OCI-LY7 (cell line): Measurements from ENCODE around the gene LRRFIP1. TPM values are rescaled to one million over a fixed set of nuclear protein-coding genes. Genes with fewer than 3 reads are reported as not detected.

ENCODE experiments used
- BruUV-seq: library from RNA; stranded (reverse); fragments of 400-500 nt; replicated peaks from 2 replicates; lab custom pipeline; 2021; lab: Mats Ljungman, UMichigan
- CTCF ChIA-PET: fragments of 300-600 bp; sonication (Branson Sonifier 250); formaldehyde crosslinking; loops from one replicate; lab custom pipeline; 2022; ENCODE audit warnings: antibody characterized with exemption; ENCODE audit not compliant: unreplicated experiment; lab: Charles Lee
- POLR2A ChIA-PET: fragments of 300-600 bp; sonication (Branson Sonifier 250); formaldehyde crosslinking; loops from one replicate; lab custom pipeline; 2022; ENCODE audit warnings: antibody characterized with exemption; lab: Charles Lee
- DNase-seq: peaks from one replicate; pipeline ENCODE4 v3.0.0-alpha.2; 2015; ENCODE audit warnings: low spot score
- H2AFZ ChIP-seq: fragments of 200-600 bp; sonication (generic), shearing (Covaris generic); 2 replicates; pipeline ENCODE4 v1.6.1; 2014; ENCODE audit warnings: mild to moderate bottlenecking, antibody characterized with exemption, low read length, moderate library complexity
- H3K27ac ChIP-seq: fragments of 200-600 bp; sonication (generic); 2 replicates; pipeline ENCODE4 v1.5.1; 2014; ENCODE audit warnings: mixed run types, low read depth, mild to moderate bottlenecking, moderate library complexity, low read length, inconsistent platforms; ENCODE audit not compliant: poor library complexity, severe bottlenecking
- H3K36me3 ChIP-seq: fragments of 200-600 bp; sonication (generic); 2 replicates; pipeline ENCODE4 v1.6.1; 2014; ENCODE audit warnings: mild to moderate bottlenecking, antibody characterized with exemption, low read length, moderate library complexity, mixed read lengths; ENCODE audit not compliant: insufficient read depth
- H3K4me1 ChIP-seq: fragments of 200-600 bp; sonication (generic); 2 replicates; pipeline ENCODE4 v1.5.1; 2014; ENCODE audit warnings: mild to moderate bottlenecking, low read length; ENCODE audit not compliant: insufficient read depth, poor library complexity, severe bottlenecking
- H3K4me2 ChIP-seq: fragments of 200-600 bp; sonication (generic); 2 replicates; pipeline ENCODE4 v1.6.1; 2014; ENCODE audit warnings: mild to moderate bottlenecking, low read length
- H3K4me3 ChIP-seq: fragments of 200-600 bp; sonication (generic); 2 replicates; pipeline ENCODE4 v1.5.1; 2014; ENCODE audit warnings: mild to moderate bottlenecking, low read depth, low read length; ENCODE audit not compliant: poor library complexity, severe bottlenecking
- H3K79me2 ChIP-seq: fragments of 200-600 bp; sonication (generic); 2 replicates; pipeline ENCODE4 v1.6.1; 2016; ENCODE audit warnings: low read depth, mild to moderate bottlenecking, low read length, moderate library complexity, mixed read lengths; ENCODE audit not compliant: insufficient read depth
- H3K9me2 ChIP-seq: fragments of 200-600 bp; sonication (generic); 2 replicates; pipeline ENCODE4 v1.6.1; 2016; ENCODE audit warnings: mild to moderate bottlenecking, low read length, mixed read lengths; ENCODE audit not compliant: insufficient read depth
- H3K9me3 ChIP-seq: fragments of 200-600 bp; sonication (generic); 2 replicates; pipeline ENCODE4 v1.6.1; 2014; ENCODE audit warnings: mild to moderate bottlenecking, mixed run types, low read length, mixed read lengths
- H4K20me1 ChIP-seq: fragments of 200-600 bp; sonication (generic); 2 replicates; pipeline ENCODE4 v1.6.1; 2014; ENCODE audit warnings: mild to moderate bottlenecking, antibody characterized with exemption, low read length, moderate library complexity, mixed read lengths; ENCODE audit not compliant: insufficient read depth
- EZH2phosphoT487 ChIP-seq: fragments of 200-600 bp; sonication (generic); IDR thresholded peaks from 2 replicates; pipeline ENCODE4 v1.6.1; 2018; ENCODE audit warnings: low read depth, borderline replicate concordance, mild to moderate bottlenecking, mixed run types, antibody characterized with exemption, low read length, moderate library complexity, mixed read lengths
- intact Hi-C: fragments of 100-400 bp; cut with micrococcal nuclease; formaldehyde crosslinking; loops from one replicate; pipeline ENCODE4 v1.10.0; 2022; ENCODE audit not compliant: unreplicated experiment
- total RNA-seq, 2 experiments: library from RNA; depleted of rRNA in 1 of 2; stranded (reverse); fragments of >200 nt in 1 of 2; shearing (Covaris generic) in 1 of 2; gene quantifications; 2 replicates each; pipeline ENCODE4 v1.2.3, GENCODE V29; 2014 to 2022
- TF ChIP-seq, protein P1 (sequence below): fragments of 200-600 bp; sonication (generic); conservative IDR thresholded peaks from 2 replicates; pipeline ENCODE4 v1.5.1; 2014; ENCODE audit warnings: mild to moderate bottlenecking, antibody characterized with exemption, low read length, moderate library complexity, mixed read lengths

The LRRFIP1 gene
- total RNA-seq, 2 experiments from 2014 or later = 95.7 to 216 TPM

DNA sequence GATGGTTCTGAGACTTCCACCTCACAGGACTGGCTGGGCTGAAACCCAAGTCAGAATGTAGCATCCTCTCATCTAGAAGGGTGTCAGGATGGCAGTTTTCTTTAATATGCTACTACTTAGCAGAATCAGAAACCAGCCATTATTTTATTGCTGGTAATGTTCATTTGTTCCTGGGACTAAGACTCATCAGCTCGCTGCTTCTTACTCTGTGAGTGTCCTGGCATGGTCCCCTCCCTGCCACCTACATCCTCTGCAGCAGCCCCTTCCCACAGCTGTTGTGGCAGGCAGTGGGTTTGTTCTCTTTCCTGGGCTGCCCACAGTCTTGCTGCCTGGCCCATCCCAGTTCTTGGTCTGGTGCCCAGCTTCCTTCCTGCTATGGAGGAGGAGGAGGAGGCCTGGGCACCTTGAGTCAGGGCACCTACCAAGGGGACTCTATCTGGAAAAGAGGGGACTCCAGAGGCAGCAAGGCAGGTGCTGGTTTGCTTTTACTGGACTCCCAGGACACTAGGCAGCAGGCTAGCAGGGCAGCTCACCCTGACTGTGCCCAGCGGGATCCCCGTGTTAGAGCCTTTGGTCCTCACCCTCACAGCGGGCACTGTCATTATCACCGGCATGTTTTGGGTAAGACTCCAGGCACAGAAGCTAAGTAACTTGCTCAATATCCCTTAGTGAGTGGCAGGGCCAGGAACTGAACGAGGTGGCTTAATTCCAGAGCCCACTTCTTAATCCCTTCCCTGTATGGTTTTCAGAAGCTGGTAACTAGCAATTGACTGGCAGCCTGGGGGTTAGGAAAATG lies 62.1 kb downstream of the LRRFIP1 start:
- TF ChIP-seq, protein P1, sequence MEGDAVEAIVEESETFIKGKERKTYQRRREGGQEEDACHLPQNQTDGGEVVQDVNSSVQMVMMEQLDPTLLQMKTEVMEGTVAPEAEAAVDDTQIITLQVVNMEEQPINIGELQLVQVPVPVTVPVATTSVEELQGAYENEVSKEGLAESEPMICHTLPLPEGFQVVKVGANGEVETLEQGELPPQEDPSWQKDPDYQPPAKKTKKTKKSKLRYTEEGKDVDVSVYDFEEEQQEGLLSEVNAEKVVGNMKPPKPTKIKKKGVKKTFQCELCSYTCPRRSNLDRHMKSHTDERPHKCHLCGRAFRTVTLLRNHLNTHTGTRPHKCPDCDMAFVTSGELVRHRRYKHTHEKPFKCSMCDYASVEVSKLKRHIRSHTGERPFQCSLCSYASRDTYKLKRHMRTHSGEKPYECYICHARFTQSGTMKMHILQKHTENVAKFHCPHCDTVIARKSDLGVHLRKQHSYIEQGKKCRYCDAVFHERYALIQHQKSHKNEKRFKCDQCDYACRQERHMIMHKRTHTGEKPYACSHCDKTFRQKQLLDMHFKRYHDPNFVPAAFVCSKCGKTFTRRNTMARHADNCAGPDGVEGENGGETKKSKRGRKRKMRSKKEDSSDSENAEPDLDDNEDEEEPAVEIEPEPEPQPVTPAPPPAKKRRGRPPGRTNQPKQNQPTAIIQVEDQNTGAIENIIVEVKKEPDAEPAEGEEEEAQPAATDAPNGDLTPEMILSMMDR = no peak
- no peak for TF ChIP-seq EZH2phosphoT487
- H4K20me1 ChIP-seq = peaks cover 4% of the 10 kb centered on the region; the same call in 1 of the 2 replicates
- peak overlapping the region; percentile 98 for H3K4me2 ChIP-seq
- ChIA-PET POLR2A (interaction anchor here (1.4 to 12.8 kb wide), 3 partner anchors 8 to 25 kb away, joined by 5 to 290 read pairs (median 5); no protein-coding TSS in a partner anchor), CTCF (interaction anchor here (0.6 kb wide), 1 partner anchor 21 kb away, joined by 19 read pairs; no protein-coding TSS in a partner anchor)
- H3K9me3 ChIP-seq = no peaks in the 10 kb centered on the region
- no TSS peak for BruUV-seq
- H3K9me2 ChIP-seq = no peaks in the 10 kb centered on the region
- H3K36me3 ChIP-seq = peaks cover 14% of the 10 kb centered on the region
- intact Hi-C loops = loop anchor here (5.0 kb wide), 2 partner anchors 373 to 418 kb away; partner anchors contain the start of gene SCLY
- peaks cover 24% of the 10 kb centered on the region for H3K79me2 ChIP-seq
- peaks cover 27% of the 10 kb centered on the region for H3K4me1 ChIP-seq
- no peak for DNase-seq
- no peak overlapping the region for H3K27ac ChIP-seq
- no peak overlapping the region for H2AFZ ChIP-seq
- H3K4me3 ChIP-seq = no peak overlapping the region

DNA sequence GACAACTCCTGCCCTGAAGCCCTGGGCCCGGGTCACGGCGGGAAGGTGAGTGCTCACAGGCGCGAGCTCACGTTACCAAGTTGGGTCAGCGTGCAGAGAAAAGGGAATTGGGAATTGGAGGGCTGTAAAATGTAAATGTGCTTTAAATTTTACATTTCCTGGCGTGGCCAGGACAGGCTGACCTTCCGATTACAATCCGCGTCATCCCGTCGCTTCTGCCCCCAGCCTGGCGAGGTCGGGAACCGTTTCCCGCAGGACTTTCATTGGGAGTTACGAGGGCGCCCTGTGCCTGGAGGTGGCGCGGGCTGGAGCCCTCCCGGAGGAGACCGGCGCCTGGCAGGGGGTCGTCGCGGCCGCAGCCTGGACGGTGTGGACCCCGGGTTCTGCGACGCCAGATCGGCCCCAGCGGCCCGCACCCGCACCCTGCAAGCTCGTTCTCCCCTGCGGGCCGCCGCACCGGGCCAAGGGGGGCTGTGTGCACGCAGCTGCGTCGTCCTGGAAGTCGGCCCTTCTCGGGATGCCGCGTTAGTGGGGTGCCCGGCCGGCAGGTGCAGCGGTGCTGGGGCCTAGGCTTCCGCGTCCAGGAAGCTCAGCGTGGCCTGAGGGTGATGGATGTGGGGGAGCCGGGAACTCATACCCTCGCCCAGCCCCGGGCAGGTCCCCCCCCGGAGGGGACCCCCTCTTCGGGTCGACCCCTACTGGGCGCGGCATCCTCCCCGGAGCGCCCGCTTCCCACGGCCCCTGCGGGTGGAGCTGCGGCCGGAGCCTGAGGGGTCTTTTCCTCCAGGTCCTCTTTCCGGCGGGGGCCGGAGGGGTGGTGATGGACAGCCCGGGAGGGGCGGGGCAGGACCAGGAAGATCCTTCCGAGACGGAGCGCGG lies 63.9 kb downstream of the LRRFIP1 start:
- peak; percentile 62 for DNase-seq
- POLR2A ChIA-PET = interaction anchor here (0.5 to 12.8 kb wide), 4 partner anchors 18 to 63 kb away, joined by 3 to 290 read pairs (median 3); no protein-coding TSS in a partner anchor

More for the DNA sequence above, 63.9 kb downstream of the LRRFIP1 start:
- Histone ChIP-seq H3K9me3 (no peaks in the 10 kb centered on the region), H3K4me1 (peaks cover 42% of the 10 kb centered on the region), H3K79me2 (peaks cover 41% of the 10 kb centered on the region), H3K9me2 (no peaks in the 10 kb centered on the region), H4K20me1 (peaks cover 4% of the 10 kb centered on the region; the same call in 1 of the 2 replicates), H3K4me2 (peak overlapping the region; percentile 98), H2AFZ (peak overlapping the region; percentile 35; the same call in 1 of the 2 replicates), H3K27ac (peak overlapping the region; percentile 16), H3K36me3 (peaks cover 14% of the 10 kb centered on the region), H3K4me3 (peak overlapping the region; percentile 72)
- intact Hi-C loops = loop anchor here (5.0 kb wide), 2 partner anchors 371 to 416 kb away; partner anchors contain the start of gene SCLY
- TF ChIP-seq, protein P1 = no peak
- no peak for TF ChIP-seq EZH2phosphoT487
- CTCF ChIA-PET = interaction anchor here (0.5 to 1.4 kb wide), 3 partner anchors 13 to 17 kb away, joined by 3 read pairs; no protein-coding TSS in a partner anchor
- no TSS peak for BruUV-seq
